DOHH2 (cell line): Measurements from ENCODE around the gene PROC.

Experiments used
- H3F3A ChIP-seq: fragments of 200-600 bp; sonication (generic), shearing (Covaris generic); 2 replicates; pipeline ENCODE4 v1.6.0; 2016; ENCODE audit warnings: antibody characterized with exemption, mild to moderate bottlenecking; ENCODE audit not compliant: control insufficient read depth, insufficient read depth
- H3K27ac ChIP-seq: fragments of 200-600 bp; sonication (generic); 2 replicates; pipeline ENCODE4 v1.5.1; 2014; ENCODE audit warnings: low read depth, mild to moderate bottlenecking, low read length, moderate library complexity
- H3K27me3 ChIP-seq: fragments of 200-600 bp; sonication (generic); 2 replicates; pipeline ENCODE4 v1.6.1; 2014; ENCODE audit warnings: mild to moderate bottlenecking, low read length, mixed read lengths; ENCODE audit not compliant: control insufficient read depth
- H3K36me3 ChIP-seq: fragments of 200-600 bp; sonication (generic); 2 replicates; pipeline ENCODE4 v1.6.1; 2014; ENCODE audit warnings: mild to moderate bottlenecking, low read length, moderate library complexity, mixed read lengths; ENCODE audit not compliant: control insufficient read depth
- H3K4me1 ChIP-seq: fragments of 200-600 bp; sonication (generic); 2 replicates; pipeline ENCODE4 v1.6.1; 2014; ENCODE audit warnings: mild to moderate bottlenecking, low read length, mixed read lengths; ENCODE audit not compliant: control insufficient read depth
- H3K4me2 ChIP-seq: fragments of 200-600 bp; sonication (generic); 2 replicates; pipeline ENCODE4 v1.6.0; 2014; ENCODE audit warnings: mild to moderate bottlenecking, low read length, moderate library complexity
- H3K4me3 ChIP-seq: fragments of 200-600 bp; sonication (generic); 2 replicates; pipeline ENCODE4 v1.5.1; 2014; ENCODE audit warnings: mild to moderate bottlenecking, low read length, mixed read lengths
- H3K79me2 ChIP-seq: fragments of 200-600 bp; sonication (generic); 2 replicates; pipeline ENCODE4 v1.6.1; 2014; ENCODE audit warnings: mild to moderate bottlenecking, low read length, mixed read lengths; ENCODE audit not compliant: control insufficient read depth
- H3K9me2 ChIP-seq: fragments of 200-600 bp; sonication (generic); replicated peaks from 2 replicates; pipeline ENCODE4 v1.6.1; 2014; ENCODE audit warnings: mild to moderate bottlenecking, low read length, mixed read lengths; ENCODE audit not compliant: control insufficient read depth
- H3K9me3 ChIP-seq: fragments of 200-600 bp; sonication (generic); 2 replicates; pipeline ENCODE4 v1.6.1; 2014; ENCODE audit warnings: antibody characterized with exemption, low read length, mixed read lengths; ENCODE audit not compliant: control insufficient read depth, insufficient read depth
- H4K20me1 ChIP-seq: fragments of 200-600 bp; sonication (generic); 2 replicates; pipeline ENCODE4 v1.6.0; 2014; ENCODE audit warnings: low read depth, mild to moderate bottlenecking, antibody characterized with exemption, low read length, moderate library complexity; ENCODE audit not compliant: control insufficient read depth, insufficient read depth
- CTCF ChIP-seq: fragments of 200-600 bp; sonication (generic); IDR thresholded peaks from one replicate; pipeline ENCODE4 v1.5.1; 2014; ENCODE audit warnings: antibody characterized with exemption, mild to moderate bottlenecking, low read depth, low read length; ENCODE audit not compliant: poor library complexity, severe bottlenecking
- EZH2phosphoT487 ChIP-seq: fragments of 200-600 bp; sonication (generic); IDR thresholded peaks from 2 replicates; pipeline ENCODE4 v1.6.1; 2017; ENCODE audit warnings: borderline replicate concordance, mild to moderate bottlenecking, antibody characterized with exemption, low read length, moderate library complexity, mixed read lengths

Gene PROC

GRCh38 chr2:127386764-127387654 lies 31.2 kb upstream of the PROC start:
- Histone ChIP-seq H3K27me3 (no peaks in the 10 kb centered on the region), H3K4me1 (peaks cover 53% of the 10 kb centered on the region), H4K20me1 (peaks cover 11% of the 10 kb centered on the region), H3K9me3 (no peaks in the 10 kb centered on the region), H3F3A (peaks cover 18% of the 10 kb centered on the region), H3K36me3 (peaks cover 10% of the 10 kb centered on the region), H3K79me2 (peaks cover 54% of the 10 kb centered on the region), H3K4me2 (peak overlapping the region; percentile 86), H3K9me2 (no peaks in the 10 kb centered on the region), H3K27ac (peak overlapping the region; percentile 83), H3K4me3 (peak overlapping the region; percentile 79)
- TF ChIP-seq EZH2phosphoT487 (no peak), CTCF (no peak)

DNA sequence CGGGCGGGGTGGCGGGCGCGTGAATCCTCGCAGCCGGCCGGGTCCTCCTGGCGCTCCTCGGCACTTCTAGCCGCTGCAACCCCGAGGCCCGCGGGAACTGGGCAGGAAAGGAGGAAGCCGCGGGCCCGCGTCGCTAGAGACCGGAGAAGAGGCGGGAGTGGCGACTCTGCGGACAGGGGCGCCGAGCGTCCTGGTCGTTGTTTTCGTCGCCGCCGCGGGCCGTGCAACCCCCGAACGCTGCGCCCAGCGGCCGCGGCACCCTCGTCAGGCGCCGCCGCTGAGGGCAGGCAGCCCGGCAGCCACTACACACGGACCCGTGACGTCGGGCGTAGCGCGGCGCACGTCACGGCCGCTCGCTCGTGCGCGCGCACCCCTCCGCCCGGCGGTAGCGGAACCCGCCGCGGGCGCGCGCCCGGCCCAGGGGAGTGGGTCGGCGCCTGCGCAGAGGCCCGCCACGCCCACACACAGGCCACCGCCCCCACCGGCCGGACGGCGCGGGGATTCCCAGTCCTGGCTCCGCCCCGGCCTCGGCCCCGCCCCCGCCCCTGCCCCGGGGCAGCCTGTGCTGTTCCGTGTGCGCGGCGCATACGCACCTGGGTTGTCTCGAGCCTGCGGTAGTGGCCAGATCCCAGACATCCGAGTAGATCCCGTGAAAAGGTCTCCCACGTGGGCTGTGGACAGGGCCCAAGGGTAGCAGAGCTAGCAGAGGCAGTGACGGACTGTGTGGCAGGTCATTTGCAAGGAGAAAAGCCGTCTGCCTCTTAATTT lies 30.4 kb upstream of the PROC start, which contains the start of gene MAP3K2:
Gene MAP3K2, minus strand, starts transcription at position 321 of the 768 bp plus-strand sequence. CDS start 44,846 bp downstream, outside the sequence.
- peaks cover 61% of the 10 kb centered on the region for H3K4me1 ChIP-seq
- TF ChIP-seq CTCF (no peak), EZH2phosphoT487 (no peak)
- peaks cover 11% of the 10 kb centered on the region for H4K20me1 ChIP-seq
- peaks cover 45% of the 10 kb centered on the region for H3K79me2 ChIP-seq
- H3K9me2 ChIP-seq = no peaks in the 10 kb centered on the region
- H3K9me3 ChIP-seq = no peaks in the 10 kb centered on the region
- H3F3A ChIP-seq = peaks cover 18% of the 10 kb centered on the region
- H3K4me2 ChIP-seq = peak within 1 kb of the TSS; percentile 86
- peaks cover 10% of the 10 kb centered on the region for H3K36me3 ChIP-seq
- H3K4me3 ChIP-seq = peak within 1 kb of the TSS; percentile 79
- H3K27ac ChIP-seq = peak within 1 kb of the TSS; percentile 83
- no peaks in the 10 kb centered on the region for H3K27me3 ChIP-seq

DNA sequence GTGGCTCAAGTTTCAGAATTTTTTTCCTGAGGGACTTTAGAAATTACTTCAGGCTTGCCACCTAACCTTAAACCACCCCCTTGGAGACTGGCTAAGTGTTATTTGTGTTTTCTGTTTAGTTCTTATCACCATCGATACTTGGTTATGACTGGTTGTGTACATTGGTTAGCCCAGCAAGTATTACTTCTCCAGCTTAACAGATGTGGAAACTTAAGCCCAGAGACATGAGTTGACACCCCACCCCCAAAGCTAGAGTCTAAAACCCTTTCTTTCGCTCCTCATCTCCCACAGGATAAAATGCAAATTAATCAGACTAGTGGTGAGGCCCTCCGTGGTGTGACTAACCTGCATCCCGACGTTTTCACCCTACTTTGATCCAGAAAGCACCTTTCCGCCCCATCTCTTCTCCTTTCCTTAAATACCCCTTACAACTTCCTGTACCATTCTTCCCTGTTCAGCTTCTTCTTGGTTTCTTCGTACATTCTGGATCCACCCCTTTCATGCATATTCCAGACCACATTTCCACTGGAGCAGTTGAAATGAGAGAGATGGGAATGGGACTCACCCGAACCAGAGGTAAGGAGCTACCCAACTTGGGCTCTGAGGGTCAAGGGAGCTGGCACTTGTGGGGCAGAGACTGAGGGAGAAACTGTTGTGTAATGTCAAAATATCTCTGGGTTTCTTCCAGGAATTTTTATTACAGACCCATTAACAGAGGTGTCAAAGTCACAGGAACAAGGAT lies 29.6 kb upstream of the PROC start:
- Histone ChIP-seq H3K27me3 (no peaks in the 10 kb centered on the region), H4K20me1 (peaks cover 11% of the 10 kb centered on the region; the same call in 1 of the 2 replicates), H3K27ac (peak overlapping the region; percentile 79), H3K9me2 (no peaks in the 10 kb centered on the region), H3F3A (peaks cover 18% of the 10 kb centered on the region), H3K9me3 (no peaks in the 10 kb centered on the region), H3K79me2 (peaks cover 38% of the 10 kb centered on the region), H3K36me3 (peaks cover 10% of the 10 kb centered on the region), H3K4me2 (peak overlapping the region; percentile 86), H3K4me1 (peaks cover 65% of the 10 kb centered on the region), H3K4me3 (peak overlapping the region; percentile 73)
- TF ChIP-seq CTCF (no peak), EZH2phosphoT487 (no peak)
